ENCODE measurements around the gene TBRG4.

DNA sequence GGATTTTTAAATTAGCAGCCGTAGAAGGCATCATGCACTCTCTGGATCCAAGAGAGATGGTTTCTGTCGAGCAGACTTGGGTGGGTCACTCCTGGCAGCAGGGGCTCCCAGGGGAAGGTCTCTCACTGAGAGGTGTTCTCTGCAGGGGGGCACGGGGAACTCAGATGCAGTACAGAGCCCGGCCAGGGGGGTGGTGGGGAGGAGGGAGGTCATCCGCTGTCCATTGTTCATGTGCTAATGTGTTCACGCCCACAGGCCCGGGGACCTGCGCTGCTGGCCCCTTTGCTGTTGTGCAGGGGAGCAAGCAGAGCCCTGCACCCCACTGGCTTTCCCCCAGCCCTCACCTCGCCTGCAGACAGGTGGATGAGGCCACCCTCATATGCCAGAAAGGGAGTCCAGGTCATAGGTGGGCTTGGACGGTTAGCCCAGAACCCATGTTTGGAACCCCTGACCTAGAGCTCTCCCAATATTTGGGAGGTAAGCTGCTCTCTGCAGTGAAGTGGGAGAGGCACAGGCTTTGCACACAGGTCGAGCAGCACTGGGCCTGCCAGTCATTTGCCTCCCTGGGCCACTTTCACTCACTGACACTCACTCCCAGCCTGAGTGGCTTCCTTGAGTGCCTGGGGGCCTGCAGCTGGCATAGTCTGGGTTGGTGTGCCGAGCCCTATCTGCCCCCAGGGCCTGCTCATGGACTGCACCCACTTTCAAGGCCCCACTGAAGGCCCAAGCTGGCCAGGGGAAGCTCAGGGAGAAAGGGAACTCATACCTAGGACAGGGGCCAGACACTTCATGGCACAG lies 12.6 kb upstream of the TBRG4 start:
- TF ChIP-seq, protein P1, sequence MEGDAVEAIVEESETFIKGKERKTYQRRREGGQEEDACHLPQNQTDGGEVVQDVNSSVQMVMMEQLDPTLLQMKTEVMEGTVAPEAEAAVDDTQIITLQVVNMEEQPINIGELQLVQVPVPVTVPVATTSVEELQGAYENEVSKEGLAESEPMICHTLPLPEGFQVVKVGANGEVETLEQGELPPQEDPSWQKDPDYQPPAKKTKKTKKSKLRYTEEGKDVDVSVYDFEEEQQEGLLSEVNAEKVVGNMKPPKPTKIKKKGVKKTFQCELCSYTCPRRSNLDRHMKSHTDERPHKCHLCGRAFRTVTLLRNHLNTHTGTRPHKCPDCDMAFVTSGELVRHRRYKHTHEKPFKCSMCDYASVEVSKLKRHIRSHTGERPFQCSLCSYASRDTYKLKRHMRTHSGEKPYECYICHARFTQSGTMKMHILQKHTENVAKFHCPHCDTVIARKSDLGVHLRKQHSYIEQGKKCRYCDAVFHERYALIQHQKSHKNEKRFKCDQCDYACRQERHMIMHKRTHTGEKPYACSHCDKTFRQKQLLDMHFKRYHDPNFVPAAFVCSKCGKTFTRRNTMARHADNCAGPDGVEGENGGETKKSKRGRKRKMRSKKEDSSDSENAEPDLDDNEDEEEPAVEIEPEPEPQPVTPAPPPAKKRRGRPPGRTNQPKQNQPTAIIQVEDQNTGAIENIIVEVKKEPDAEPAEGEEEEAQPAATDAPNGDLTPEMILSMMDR (IDR thresholded peaks at IDR 0.05) = no peak
- no peak for TF ChIP-seq EP300 (IDR thresholded peaks at IDR 0.05)

Data from esophagus muscularis mucosa (tissue), 3 donors.